Activated naive CD8-positive, alpha-beta T cell treated with anti-CD3 and anti-CD28 coated beads, Interleukin-2, amount 50 U/mL, for 24 hours (primary cell): Measurements from ENCODE around the gene MPC2.
"Not testable (repeated sequence)": the region's sequence is repeated elsewhere in the genome, so short reads cannot be mapped to it uniquely, and the experiment has no call there.

Source experiments
- ATAC-seq: fragments of 150-1000 bp; cut with Tn5 transposase; one replicate; pipeline ENCODE4 v1.10.0; 2021
- DNase-seq: peaks from one replicate; pipeline ENCODE4 v3.0.0; 2021
- H3K27ac Mint-ChIP-seq: one replicate; pipeline ENCODE4 v1.8.0; 2021; ENCODE audit warnings: mild to moderate bottlenecking, mixed read lengths
- H3K27me3 Mint-ChIP-seq: one replicate; pipeline ENCODE4 v1.8.0; 2021; ENCODE audit warnings: mixed read lengths
- H3K36me3 Mint-ChIP-seq: one replicate; pipeline ENCODE4 v1.8.0; 2021; ENCODE audit warnings: low read depth, mixed read lengths
- H3K4me1 Mint-ChIP-seq: one replicate; pipeline ENCODE4 v1.8.0; 2021; ENCODE audit warnings: mixed read lengths
- H3K4me3 Mint-ChIP-seq: one replicate; pipeline ENCODE4 v1.8.0; 2021; ENCODE audit warnings: mild to moderate bottlenecking, moderate library complexity, mixed read lengths
- H3K9me3 Mint-ChIP-seq: one replicate; pipeline ENCODE4 v1.8.0; 2021; ENCODE audit warnings: mixed read lengths

Gene MPC2

DNA sequence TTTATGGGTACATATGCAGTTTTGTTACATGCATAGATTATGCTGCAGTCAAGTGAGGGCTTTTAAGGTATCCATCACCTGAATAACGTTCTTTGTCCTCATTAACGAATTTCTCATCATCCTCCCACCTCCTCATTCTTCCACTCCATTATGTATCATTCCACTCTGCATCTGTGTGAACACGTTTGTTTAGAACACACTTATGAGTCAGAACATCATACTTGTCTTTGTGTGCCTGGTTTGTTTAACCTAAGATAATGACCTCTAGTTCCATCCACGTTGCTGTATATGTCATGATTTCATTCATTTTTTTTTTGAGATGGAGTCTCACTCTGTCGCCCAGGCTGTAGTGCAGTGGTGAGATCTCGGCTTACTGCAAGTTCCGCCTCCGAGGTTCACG lies 6.7 kb upstream of the MPC2 start:
- Mint-ChIP-seq H3K27ac (no peak overlapping the region), H3K36me3 (peaks cover 11% of the 10 kb centered on the region), H3K4me3 (no peak overlapping the region), H3K9me3 (no peaks in the 10 kb centered on the region), H3K4me1 (peaks cover 33% of the 10 kb centered on the region), H3K27me3 (no peaks in the 10 kb centered on the region)
- DNase-seq (no peak), ATAC-seq (no peak)

DNA sequence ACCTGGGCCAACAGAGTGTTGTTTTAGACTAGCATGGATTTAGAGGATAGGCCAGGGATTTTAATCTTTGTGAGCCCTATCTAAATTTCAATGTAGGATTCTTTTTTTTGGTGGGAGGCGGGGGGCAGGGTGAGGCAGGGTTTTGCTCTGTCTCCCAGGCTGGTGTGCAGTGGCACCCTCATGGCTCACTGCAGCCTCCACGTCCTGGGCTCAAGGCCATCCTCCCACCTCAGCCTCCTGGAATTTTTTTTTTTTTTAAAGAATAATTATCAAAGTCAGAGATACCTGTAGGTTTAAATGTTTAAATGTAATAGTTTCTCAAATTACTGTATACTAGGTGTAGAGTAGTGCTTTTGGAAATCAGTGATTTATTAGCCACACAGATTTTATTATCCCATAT lies 3.4 kb upstream of the MPC2 start:
- no peak overlapping the region for H3K27ac Mint-ChIP-seq
- no peak overlapping the region for H3K4me3 Mint-ChIP-seq
- peaks cover 20% of the 10 kb centered on the region for H3K4me1 Mint-ChIP-seq
- no peaks in the 10 kb centered on the region for H3K9me3 Mint-ChIP-seq
- no peak for ATAC-seq
- H3K27me3 Mint-ChIP-seq = no peaks in the 10 kb centered on the region
- no peak for DNase-seq
- H3K36me3 Mint-ChIP-seq = peaks cover 11% of the 10 kb centered on the region

GRCh38 chr1:167938080-167938636 lies 1.3 kb upstream of the MPC2 start:
- H3K4me1 Mint-ChIP-seq = peaks cover 35% of the 10 kb centered on the region
- peak overlapping the region; percentile 9 for H3K27ac Mint-ChIP-seq
- DNase-seq (no peak), ATAC-seq (no peak)
- H3K36me3 Mint-ChIP-seq = peaks cover 2% of the 10 kb centered on the region
- H3K9me3 Mint-ChIP-seq = no peaks in the 10 kb centered on the region
- no peaks in the 10 kb centered on the region for H3K27me3 Mint-ChIP-seq
- H3K4me3 Mint-ChIP-seq = peak overlapping the region; percentile 90

DNA sequence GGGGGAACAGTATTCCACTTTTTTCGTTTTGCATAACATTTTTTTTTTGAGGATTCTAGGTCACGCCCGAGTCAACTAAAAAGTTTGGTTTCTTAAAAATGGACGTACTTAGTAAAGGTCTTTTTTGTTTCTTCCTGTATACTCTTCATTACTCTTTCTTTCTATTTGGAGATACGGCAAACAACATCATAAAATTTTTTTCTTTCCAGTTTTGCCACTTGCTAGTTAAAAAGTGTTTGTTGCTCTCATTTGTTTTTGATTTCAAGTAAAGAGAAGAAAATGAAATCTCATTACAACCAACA lies 788 bp upstream of the MPC2 start:
- peaks cover 2% of the 10 kb centered on the region for H3K36me3 Mint-ChIP-seq
- no peaks in the 10 kb centered on the region for H3K9me3 Mint-ChIP-seq
- peak overlapping the region; percentile 100 for H3K27ac Mint-ChIP-seq
- peak overlapping the region; percentile 90 for H3K4me3 Mint-ChIP-seq
- H3K4me1 Mint-ChIP-seq = peaks cover 38% of the 10 kb centered on the region
- DNase-seq (no peak), ATAC-seq (no peak)
- H3K27me3 Mint-ChIP-seq = no peaks in the 10 kb centered on the region

DNA sequence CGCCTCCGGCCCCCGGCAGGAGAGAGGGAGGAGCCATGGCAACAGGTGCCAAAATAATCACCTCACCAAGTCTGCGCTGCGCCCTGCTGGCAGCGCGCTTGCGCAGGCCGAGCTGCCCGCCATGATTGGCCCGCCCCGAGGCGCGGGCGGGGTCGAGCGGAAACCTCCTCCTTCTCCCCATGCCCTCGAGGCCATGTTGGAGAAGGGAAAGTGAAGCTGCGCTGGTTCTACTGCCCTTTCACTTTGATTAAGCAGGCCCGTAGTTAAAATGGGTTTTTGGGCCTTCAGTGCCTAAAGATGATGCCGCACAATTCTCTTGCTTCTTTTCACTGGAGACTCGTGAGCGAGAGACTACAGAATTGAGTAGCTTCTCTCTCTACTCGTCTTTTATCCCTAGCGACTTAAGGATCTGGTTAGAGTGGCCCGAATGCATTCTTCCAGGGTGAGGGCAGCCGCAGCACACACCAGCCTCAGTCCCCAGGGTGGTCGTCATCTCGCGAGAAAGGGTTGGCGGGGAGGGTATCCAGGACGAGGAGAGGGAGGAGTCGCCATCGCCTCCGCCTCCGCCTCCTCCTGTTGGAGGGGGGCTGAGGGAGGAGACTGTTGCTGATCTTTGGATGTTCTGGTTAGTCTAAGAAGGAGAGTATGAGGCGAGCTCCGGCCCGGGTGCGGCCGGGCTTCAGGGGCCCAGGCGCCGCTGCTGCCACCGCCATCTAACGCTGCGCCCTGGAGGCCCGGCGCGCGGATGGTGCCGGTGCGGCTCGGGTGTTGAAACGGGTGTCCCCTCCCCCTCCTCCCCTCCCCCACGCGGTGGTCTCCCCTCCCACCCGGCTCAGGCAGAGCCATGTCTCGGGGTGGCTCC lies 573 bp downstream of the MPC2 start, which contains the start of gene DCAF6:
TSS of gene DCAF6 (plus strand) at position 616 of the 862 bp plus-strand sequence. CDS start at position 845, 229 bp downstream.
- ATAC-seq = peak; percentile 78
- Mint-ChIP-seq H3K4me3 (peak within 1 kb of the TSS; percentile 90), H3K27ac (peak within 1 kb of the TSS; percentile 100), H3K36me3 (no peaks in the 10 kb centered on the region), H3K9me3 (no peaks in the 10 kb centered on the region), H3K27me3 (no peaks in the 10 kb centered on the region), H3K4me1 (peaks cover 38% of the 10 kb centered on the region)
- peak; percentile 94 for DNase-seq

- Mint-ChIP-seq H3K4me3 (peak overlapping the region; percentile 90), H3K9me3 (no peaks in the 10 kb centered on the region), H3K4me1 (peaks cover 36% of the 10 kb centered on the region), H3K36me3 (no peaks in the 10 kb centered on the region), H3K27me3 (no peaks in the 10 kb centered on the region), H3K27ac (peak overlapping the region; percentile 100)
- ATAC-seq (peak; percentile 25), DNase-seq (peak; percentile 33)
These were observed 1.4 kb downstream of the MPC2 start for GRCh38 chr1:167935216-167936067.

DNA sequence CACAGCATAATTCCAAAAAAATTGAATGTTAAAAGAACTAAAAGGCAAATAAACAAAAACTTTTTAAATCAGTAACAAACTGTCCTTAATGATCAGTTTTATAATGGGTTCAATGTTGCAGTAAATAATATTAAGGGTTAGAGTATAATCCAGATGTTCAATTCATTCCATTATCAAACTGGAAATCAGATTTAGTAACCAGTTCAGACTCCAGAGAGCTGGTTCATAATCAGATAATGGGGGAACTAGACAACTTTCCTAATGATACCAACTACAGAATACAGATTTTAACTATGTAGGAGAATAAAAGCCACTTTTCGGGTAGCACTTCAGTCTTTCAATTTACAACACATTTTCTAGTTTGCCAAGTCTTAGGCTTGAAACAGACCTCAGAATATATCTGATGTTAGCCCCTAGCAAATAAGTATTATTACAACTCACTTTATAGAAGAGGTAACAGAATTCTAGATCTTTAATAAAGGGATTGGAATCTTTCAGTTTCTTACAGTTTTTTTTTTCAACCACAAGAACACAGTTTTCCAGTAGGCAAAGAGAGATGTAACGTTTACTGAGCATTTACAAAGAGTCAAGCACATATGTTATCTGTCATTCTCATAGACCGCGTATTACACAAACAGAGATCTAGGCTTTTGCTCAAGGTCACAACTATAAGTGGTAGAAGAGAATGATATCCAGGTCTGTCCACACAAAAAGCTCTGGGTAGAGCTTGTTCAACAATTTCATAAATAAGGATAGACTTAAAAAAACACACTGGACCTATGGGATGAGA lies 2.3 kb downstream of the MPC2 start:
- H3K4me3 Mint-ChIP-seq = peak overlapping the region; percentile 90
- ATAC-seq (no peak), DNase-seq (no peak)
- H3K27ac Mint-ChIP-seq = peak overlapping the region; percentile 100
- no peaks in the 10 kb centered on the region for H3K36me3 Mint-ChIP-seq
- H3K4me1 Mint-ChIP-seq = peaks cover 38% of the 10 kb centered on the region
- H3K27me3 Mint-ChIP-seq = no peaks in the 10 kb centered on the region
- H3K9me3 Mint-ChIP-seq = no peaks in the 10 kb centered on the region

- ATAC-seq = no peak
- Mint-ChIP-seq H3K36me3 (no peaks in the 10 kb centered on the region), H3K27ac (no peak overlapping the region), H3K4me3 (peak overlapping the region; percentile 90), H3K9me3 (no peaks in the 10 kb centered on the region), H3K4me1 (peaks cover 39% of the 10 kb centered on the region), H3K27me3 (no peaks in the 10 kb centered on the region)
- no peak for DNase-seq
These were observed 3.1 kb downstream of the MPC2 start for GRCh38 chr1:167933788-167934187.

- H3K4me1 Mint-ChIP-seq = peaks cover 23% of the 10 kb centered on the region
- no peak overlapping the region for H3K27ac Mint-ChIP-seq
- H3K27me3 Mint-ChIP-seq = no peaks in the 10 kb centered on the region
- DNase-seq = no peak
- no peak for ATAC-seq
- peaks cover 3% of the 10 kb centered on the region for H3K36me3 Mint-ChIP-seq
- H3K4me3 Mint-ChIP-seq = no peak overlapping the region
- no peaks in the 10 kb centered on the region for H3K9me3 Mint-ChIP-seq
These were observed 7.1 kb downstream of the MPC2 start for GRCh38 chr1:167929725-167930124.

GRCh38 chr1:167928919-167929318 lies 8.0 kb downstream of the MPC2 start:
- H3K27ac Mint-ChIP-seq, H3K4me3 Mint-ChIP-seq, H3K36me3 Mint-ChIP-seq, DNase-seq, H3K27me3 Mint-ChIP-seq, ATAC-seq, H3K9me3 Mint-ChIP-seq: not testable (repeated sequence)
- peaks cover 16% of the 10 kb centered on the region for H3K4me1 Mint-ChIP-seq

DNA sequence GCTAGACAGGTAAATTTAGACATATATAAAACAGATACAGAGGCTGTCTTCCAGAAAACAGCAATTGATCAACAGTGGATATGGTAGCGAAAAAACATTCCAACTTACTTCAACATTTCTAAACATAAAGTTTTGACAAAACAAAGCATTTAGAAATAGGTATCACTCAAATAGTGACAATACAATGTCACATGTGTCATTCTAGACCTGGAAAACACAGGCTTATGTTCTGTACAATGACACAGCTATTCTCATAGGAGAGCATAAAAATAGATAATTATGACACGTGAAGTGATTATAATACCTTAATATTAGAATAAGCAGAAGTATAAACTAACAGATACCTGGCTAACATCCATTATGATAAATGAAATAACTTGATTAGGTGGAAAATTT lies 8.4 kb downstream of the MPC2 start:
- Mint-ChIP-seq H3K27ac (no peak overlapping the region), H3K27me3 (no peaks in the 10 kb centered on the region), H3K4me3 (no peak overlapping the region), H3K36me3 (peaks cover 6% of the 10 kb centered on the region), H3K4me1 (peaks cover 11% of the 10 kb centered on the region), H3K9me3 (no peaks in the 10 kb centered on the region)
- ATAC-seq = no peak
- DNase-seq = no peak

GRCh38 chr1:167927046-167927754 lies 9.7 kb downstream of the MPC2 start:
- Mint-ChIP-seq H3K36me3 (peaks cover 11% of the 10 kb centered on the region), H3K27ac (no peak overlapping the region), H3K4me3 (no peak overlapping the region), H3K27me3 (no peaks in the 10 kb centered on the region), H3K9me3 (no peaks in the 10 kb centered on the region), H3K4me1 (peaks cover 10% of the 10 kb centered on the region)
- no peak for DNase-seq
- ATAC-seq = no peak

DNA sequence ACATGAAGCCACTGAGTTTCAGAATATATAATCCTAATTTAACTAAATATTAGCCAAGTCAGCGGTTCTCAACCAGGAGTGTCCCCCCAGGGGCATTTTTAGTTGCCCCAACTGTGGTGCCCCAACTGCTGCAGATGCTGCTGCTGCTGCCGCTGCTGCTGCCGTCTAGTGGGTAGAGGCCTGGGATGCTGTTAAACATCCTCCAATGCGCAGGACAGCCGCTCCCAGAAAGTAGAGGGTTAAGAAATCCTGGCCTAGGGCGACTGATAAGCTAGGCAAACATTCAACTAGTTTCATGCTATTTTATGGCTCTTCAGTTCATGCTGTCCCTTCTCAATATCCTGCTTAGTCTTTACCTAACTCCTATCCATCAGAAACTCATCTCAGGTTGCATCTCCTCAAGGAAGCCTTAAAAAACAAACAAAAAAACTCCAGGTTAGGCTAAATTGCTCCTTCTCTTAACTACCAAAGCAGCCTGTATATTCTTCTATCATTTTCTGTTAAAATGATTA lies 10.3 kb downstream of the MPC2 start:
- no peak for ATAC-seq
- Mint-ChIP-seq H3K4me1 (peaks cover 12% of the 10 kb centered on the region), H3K27ac (no peak overlapping the region), H3K36me3 (peaks cover 11% of the 10 kb centered on the region), H3K4me3 (no peak overlapping the region), H3K27me3 (no peaks in the 10 kb centered on the region), H3K9me3 (no peaks in the 10 kb centered on the region)
- no peak for DNase-seq
